Measurements from ENCODE around the gene ATF3.

ATF3 gene

GRCh38 chr1:212664409-212665199 is 56.0 kb downstream of the ATF3 start:
- no peak for ATAC-seq
- TF ChIP-seq ESRRG (CRISPR knock-in tag; IDR thresholded peaks at IDR 0.05) (no peak), SNAI2 (CRISPR knock-in tag; IDR thresholded peaks at IDR 0.05) (no peak), TOX (CRISPR knock-in tag; IDR thresholded peaks at IDR 0.05; ENCODE audit: borderline replicate concordance) (no peak), GLIS3 (CRISPR knock-in tag; IDR thresholded peaks at IDR 0.05) (no peak), ISL1 (CRISPR knock-in tag; IDR thresholded peaks at IDR 0.05) (no peak)

GRCh38 chr1:212665241-212666115 is 56.9 kb downstream of the ATF3 start:
- ATAC-seq = no peak
- TF ChIP-seq ESRRG (CRISPR knock-in tag; IDR thresholded peaks at IDR 0.05) = no peak
- no peak for TF ChIP-seq TSHZ2 (CRISPR knock-in tag; IDR thresholded peaks at IDR 0.05)
- no peak for TF ChIP-seq ARNTL (CRISPR knock-in tag; IDR thresholded peaks at IDR 0.05; ENCODE audit: borderline replicate concordance, low read depth)
- no peak for TF ChIP-seq CREB5 (CRISPR knock-in tag; IDR thresholded peaks at IDR 0.05; ENCODE audit: low read depth)
- TF ChIP-seq TOX (CRISPR knock-in tag; IDR thresholded peaks at IDR 0.05; ENCODE audit: borderline replicate concordance) = no peak
- no peak for TF ChIP-seq ISL1 (CRISPR knock-in tag; IDR thresholded peaks at IDR 0.05)

GRCh38 chr1:212666116-212666775 is 57.7 kb downstream of the ATF3 start:
- TF ChIP-seq ZNF70 (CRISPR knock-in tag; IDR thresholded peaks at IDR 0.05) = no peak
- no peak for TF ChIP-seq RARB (CRISPR knock-in tag; IDR thresholded peaks at IDR 0.05)
- TF ChIP-seq CREB5 (CRISPR knock-in tag; IDR thresholded peaks at IDR 0.05; ENCODE audit: low read depth) = no peak
- TF ChIP-seq GLIS3 (CRISPR knock-in tag; IDR thresholded peaks at IDR 0.05) = no peak

GRCh38 chr1:212667223-212668139 is 58.9 kb downstream of the ATF3 start:
- peak; percentile 85 for ATAC-seq
- TF ChIP-seq ZFP3 (CRISPR knock-in tag; IDR thresholded peaks at IDR 0.05) = no peak
- TF ChIP-seq ARNTL (CRISPR knock-in tag; IDR thresholded peaks at IDR 0.05; ENCODE audit: borderline replicate concordance, low read depth) = no peak
- TF ChIP-seq PPARA (CRISPR knock-in tag; IDR thresholded peaks at IDR 0.05; ENCODE audit: borderline replicate concordance) = no peak
- no peak for TF ChIP-seq ZC3H10 (CRISPR knock-in tag; IDR thresholded peaks at IDR 0.05)
- TF ChIP-seq PATZ1 (CRISPR knock-in tag; IDR thresholded peaks at IDR 0.05; ENCODE audit: borderline replicate concordance) = 0 out of 2 replicates have a peak, but pooled peaks have one; percentile 13
- no peak for TF ChIP-seq OSR1 (CRISPR knock-in tag; IDR thresholded peaks at IDR 0.05)
- no peak for TF ChIP-seq ISL1 (CRISPR knock-in tag; IDR thresholded peaks at IDR 0.05)
- TF ChIP-seq RARB (CRISPR knock-in tag; IDR thresholded peaks at IDR 0.05) = 0 out of 2 replicates have a peak, but pooled peaks have one; percentile 48
- TF ChIP-seq TSHZ2 (CRISPR knock-in tag; IDR thresholded peaks at IDR 0.05) = peak; percentile 88
- no peak for TF ChIP-seq CSRNP3 (CRISPR knock-in tag; IDR thresholded peaks at IDR 0.05)
- TF ChIP-seq SNAI2 (CRISPR knock-in tag; IDR thresholded peaks at IDR 0.05) = no peak
- no peak for TF ChIP-seq ZNF8 (CRISPR knock-in tag; IDR thresholded peaks at IDR 0.05)
- no peak for TF ChIP-seq ESRRG (CRISPR knock-in tag; IDR thresholded peaks at IDR 0.05)

More at GRCh38 chr1:212666116-212666775, 57.7 kb downstream of the ATF3 start:
- no peak for ATAC-seq

Data from SK-N-SH treated with all-trans-retinoic acid at 6 μM for 48 hours (cell line).